ENCODE data around the gene PRR33. TPM values are rescaled to one million over a fixed set of nuclear protein-coding genes. Genes with fewer than 3 reads are reported as not detected.

Gene PRR33
- total and polyA plus RNA-seq, 9 donors: 0.90 to 7.0 (median 3.5) TPM

DNA sequence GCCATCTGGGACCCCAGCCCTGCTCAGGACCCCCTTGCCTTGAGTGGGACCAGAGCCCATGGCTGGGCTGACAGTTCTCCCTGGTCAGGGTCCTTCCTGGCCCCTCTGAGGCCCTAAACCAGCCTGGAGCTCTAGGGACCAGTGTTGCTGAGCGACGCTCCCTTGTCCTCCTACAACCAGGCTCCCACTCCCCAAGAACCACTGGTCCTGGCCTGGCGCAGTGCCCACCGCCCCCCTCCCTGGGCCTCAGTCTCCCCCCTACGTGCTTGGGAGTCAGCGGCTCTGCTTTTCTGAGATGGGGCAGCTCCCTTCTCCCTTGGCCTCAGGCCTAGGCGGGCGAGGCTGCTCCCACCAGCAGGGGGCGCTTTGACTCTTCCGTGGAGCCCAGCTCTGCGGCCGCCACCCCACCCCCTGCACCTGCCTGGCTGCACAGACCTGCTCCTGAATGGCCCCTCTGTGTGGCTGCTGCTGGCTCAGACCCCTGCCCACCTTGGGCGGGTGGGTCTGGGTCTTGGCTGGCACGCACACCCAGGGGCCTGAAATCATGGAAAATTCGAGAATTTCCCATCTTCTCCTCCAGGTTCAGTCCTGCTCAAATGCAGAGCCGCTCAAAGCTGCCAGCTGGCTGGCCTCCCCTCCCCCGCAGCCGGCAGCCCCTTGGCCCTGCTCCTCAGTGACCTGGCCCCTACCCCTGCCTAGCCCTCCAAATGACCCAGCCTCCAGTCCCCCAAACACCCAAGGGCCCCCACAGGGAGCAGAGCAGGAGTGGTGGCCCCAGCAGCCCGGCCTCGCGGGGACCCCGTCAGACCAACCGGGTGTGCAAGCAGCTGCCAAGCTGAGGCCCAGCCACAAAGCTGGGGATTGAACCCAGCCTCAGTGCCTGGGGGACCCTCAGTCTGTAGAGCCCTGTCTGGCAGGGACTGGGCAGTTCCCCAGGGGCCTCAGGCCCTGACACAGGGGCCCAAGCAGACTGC is 9.1 kb downstream of the PRR33 start:
- H3K4me3 ChIP-seq (ENCODE audit: low read length): no peak overlapping the region
- H3K27ac ChIP-seq (ENCODE audit: low read length): peak overlapping the region; percentile 98
- DNase-seq: peak; percentile 97
- no peaks in the 10 kb centered on the region for H3K27me3 ChIP-seq (ENCODE audit: control insufficient read depth, insufficient read depth, low read length)
- peaks cover 41% of the 10 kb centered on the region for H3K36me3 ChIP-seq (ENCODE audit: control insufficient read depth, insufficient read depth, low read length)
- H3K4me1 ChIP-seq (ENCODE audit: control insufficient read depth, insufficient read depth, low read length): peaks cover 57% of the 10 kb centered on the region
- H3K9me3 ChIP-seq (replicated peaks; ENCODE audit: control insufficient read depth, low read depth, low read length): no peaks in the 10 kb centered on the region
- WGBS (ENCODE audit: insufficient coverage): 15% methylated on average over 21 of the region's 23 CpGs

DNA sequence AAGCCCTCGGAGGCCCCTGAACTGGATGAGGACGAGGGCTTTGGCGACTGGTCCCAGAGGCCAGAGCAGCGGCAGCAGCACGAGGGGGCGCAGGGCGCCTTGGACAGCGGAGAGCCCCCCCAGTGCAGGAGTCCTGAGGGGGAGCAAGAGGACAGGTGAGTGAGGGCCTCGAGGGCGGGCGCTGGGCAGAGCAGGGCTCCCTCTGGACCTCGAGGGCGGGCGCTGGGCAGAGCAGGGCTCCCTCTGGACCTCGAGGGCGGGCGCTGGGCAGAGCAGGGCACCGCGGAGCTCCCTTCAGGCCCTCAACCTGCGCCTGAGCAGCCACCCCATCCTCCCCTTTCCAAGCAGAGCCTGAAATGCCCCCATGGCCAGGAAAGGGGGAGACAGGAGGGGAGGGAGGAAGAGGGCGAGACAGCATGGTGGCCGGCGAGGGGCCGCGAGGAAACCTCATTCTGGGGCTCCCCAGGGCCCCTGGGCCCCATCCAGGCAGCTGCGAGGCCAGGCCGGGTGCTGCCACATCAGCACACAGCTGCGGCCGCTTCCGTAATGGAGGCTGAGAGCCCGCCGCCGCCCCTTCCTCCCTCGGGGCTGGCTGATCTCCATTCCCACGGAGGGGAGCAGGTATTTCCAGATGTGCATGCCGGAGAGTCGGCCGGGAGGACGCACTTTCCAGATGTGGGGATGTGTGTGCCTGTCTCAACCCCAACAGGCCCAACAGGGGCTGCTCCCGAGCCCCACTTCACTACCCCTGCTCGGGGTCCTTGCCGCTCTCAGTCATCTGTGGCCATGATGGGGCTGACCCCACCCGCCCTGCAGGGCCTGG is 10.0 kb downstream of the PRR33 start:
- H3K4me1 ChIP-seq (ENCODE audit: control insufficient read depth, insufficient read depth, low read length): peaks cover 65% of the 10 kb centered on the region
- peaks cover 36% of the 10 kb centered on the region for H3K36me3 ChIP-seq (ENCODE audit: control insufficient read depth, insufficient read depth, low read length)
- H3K9me3 ChIP-seq (replicated peaks; ENCODE audit: control insufficient read depth, low read depth, low read length): no peaks in the 10 kb centered on the region
- no peak overlapping the region for H3K4me3 ChIP-seq (ENCODE audit: low read length)
- H3K27me3 ChIP-seq (ENCODE audit: control insufficient read depth, insufficient read depth, low read length): no peaks in the 10 kb centered on the region
- peak overlapping the region; percentile 98 for H3K27ac ChIP-seq (ENCODE audit: low read length)
- peak; percentile 97 for DNase-seq
- 30% methylated on average over 31 of the region's 43 CpGs for WGBS (ENCODE audit: insufficient coverage)

DNA sequence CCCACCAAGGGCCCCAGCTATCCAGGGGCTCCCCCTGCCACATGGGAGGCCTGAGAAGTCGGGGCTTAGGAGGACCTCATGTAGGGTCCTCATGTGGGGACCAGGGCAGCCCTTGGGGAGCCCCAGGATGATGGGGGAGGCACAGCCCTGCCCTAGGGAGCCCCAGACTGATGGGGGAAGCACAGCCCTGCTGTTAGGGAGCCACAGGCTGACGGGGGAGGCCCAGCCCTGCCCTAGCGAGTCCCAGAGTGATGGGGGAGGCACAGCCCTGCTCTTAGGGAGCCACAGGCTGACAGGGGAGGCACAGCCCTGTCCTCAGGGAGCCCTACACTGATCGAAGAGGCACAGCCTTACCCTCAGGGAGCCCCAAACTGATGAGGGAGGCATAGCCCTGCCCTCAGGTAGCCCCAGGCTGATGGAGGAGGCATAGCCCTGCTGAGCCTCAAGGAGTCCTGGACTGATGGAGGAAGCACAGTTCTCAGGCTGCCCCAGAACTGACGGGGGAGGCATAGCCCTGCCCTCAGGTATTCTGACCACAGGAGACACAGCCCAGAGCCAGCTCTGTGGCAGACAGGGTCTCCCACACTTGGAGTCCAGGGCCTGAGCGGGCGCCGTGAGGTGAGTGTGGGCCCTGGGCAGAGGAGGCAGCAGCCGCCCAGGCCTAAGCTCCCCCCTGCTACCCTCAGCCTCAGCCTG is 10.8 kb downstream of the PRR33 start:
- no peak for DNase-seq
- Histone ChIP-seq H3K36me3 (ENCODE audit: control insufficient read depth, insufficient read depth, low read length) (peaks cover 29% of the 10 kb centered on the region), H3K27ac (ENCODE audit: low read length) (peak overlapping the region; percentile 98), H3K9me3 (replicated peaks; ENCODE audit: control insufficient read depth, low read depth, low read length) (no peaks in the 10 kb centered on the region), H3K4me1 (ENCODE audit: control insufficient read depth, insufficient read depth, low read length) (peaks cover 72% of the 10 kb centered on the region), H3K4me3 (ENCODE audit: low read length) (no peak overlapping the region), H3K27me3 (ENCODE audit: control insufficient read depth, insufficient read depth, low read length) (no peaks in the 10 kb centered on the region)
- WGBS (ENCODE audit: insufficient coverage): 35% methylated on average over 4 of the region's 9 CpGs

DNA sequence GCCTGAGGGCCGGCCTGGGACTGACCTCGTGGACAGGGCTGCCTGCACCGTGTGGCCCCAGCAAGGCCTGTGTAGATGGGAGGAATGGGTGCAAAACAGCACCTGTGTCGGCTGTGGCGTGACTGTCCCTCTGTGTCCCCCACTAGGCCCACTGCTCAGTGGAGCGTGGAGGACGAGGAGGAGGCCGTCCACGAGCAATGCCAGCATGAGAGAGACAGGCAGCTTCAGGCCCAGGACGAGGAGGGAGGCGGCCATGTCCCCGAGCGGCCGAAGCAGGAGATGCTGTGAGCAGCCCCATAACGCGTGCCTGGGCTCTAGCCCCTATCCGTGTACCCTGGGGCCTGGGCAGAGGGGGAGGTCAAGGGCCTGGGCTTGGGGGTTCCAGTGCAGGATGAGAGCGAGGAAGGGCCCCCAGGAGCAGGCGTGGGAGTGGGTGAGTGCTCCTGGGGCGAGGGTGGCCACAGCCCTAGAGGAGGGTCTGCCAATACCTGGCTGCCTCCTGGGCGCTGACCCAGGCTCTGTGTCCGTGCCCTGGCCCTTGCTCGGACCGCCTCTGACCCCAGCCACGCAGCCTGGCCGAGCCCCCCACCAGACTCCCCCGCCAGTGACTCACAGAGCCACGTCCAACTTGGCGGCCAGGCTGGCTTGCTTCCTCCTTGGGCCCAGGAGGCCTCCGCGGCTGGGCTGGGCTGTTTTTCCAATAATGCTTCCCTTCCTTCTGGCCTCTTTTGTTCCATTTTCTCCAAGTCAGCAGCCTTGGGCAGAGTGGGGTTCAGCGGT is 11.6 kb downstream of the PRR33 start:
- Histone ChIP-seq H3K27ac (ENCODE audit: low read length) (peak overlapping the region; percentile 98), H3K36me3 (ENCODE audit: control insufficient read depth, insufficient read depth, low read length) (peaks cover 21% of the 10 kb centered on the region), H3K9me3 (replicated peaks; ENCODE audit: control insufficient read depth, low read depth, low read length) (no peaks in the 10 kb centered on the region), H3K27me3 (ENCODE audit: control insufficient read depth, insufficient read depth, low read length) (no peaks in the 10 kb centered on the region), H3K4me3 (ENCODE audit: low read length) (no peak overlapping the region), H3K4me1 (ENCODE audit: control insufficient read depth, insufficient read depth, low read length) (peaks cover 80% of the 10 kb centered on the region)
- peak; percentile 93 for DNase-seq
- 32% methylated on average over 31 of the region's 32 CpGs for WGBS (ENCODE audit: insufficient coverage)

DNA sequence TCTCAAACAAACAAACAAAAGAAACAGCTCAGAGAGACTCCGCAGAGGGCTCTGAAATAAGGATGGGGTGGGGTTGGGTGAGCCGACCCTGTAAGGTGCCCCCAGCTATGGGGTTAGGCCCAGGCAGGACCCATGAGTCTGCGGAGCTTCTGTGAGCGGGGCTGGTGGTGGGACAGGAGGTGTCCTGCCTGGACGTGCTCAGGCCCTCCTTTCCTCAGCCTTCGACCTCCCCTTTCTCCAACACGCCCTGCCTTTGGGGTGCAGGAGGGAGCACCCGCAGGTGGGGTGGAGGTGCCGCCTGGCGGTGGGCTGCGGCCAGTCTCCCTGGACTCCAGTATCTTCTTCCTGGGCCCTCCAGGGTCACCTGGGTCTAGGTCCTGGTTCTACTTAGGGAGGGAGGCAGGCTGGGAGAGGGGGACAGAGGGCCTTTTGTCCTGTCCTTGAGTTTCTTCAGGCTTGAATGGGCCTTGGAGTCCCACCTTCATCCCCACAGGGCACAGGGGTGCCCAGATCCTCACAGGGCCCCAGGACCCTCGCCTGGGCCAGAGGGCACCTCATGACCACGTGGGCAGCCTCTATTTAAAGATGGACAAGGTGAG is 12.3 kb downstream of the PRR33 start:
- Histone ChIP-seq H3K27ac (ENCODE audit: low read length) (peak overlapping the region; percentile 98), H3K4me1 (ENCODE audit: control insufficient read depth, insufficient read depth, low read length) (peaks cover 87% of the 10 kb centered on the region), H3K4me3 (ENCODE audit: low read length) (no peak overlapping the region), H3K36me3 (ENCODE audit: control insufficient read depth, insufficient read depth, low read length) (peaks cover 14% of the 10 kb centered on the region), H3K9me3 (replicated peaks; ENCODE audit: control insufficient read depth, low read depth, low read length) (no peaks in the 10 kb centered on the region), H3K27me3 (ENCODE audit: control insufficient read depth, insufficient read depth, low read length) (no peaks in the 10 kb centered on the region)
- no peak for DNase-seq
- 75% methylated on average over 4 of the region's 13 CpGs for WGBS (ENCODE audit: insufficient coverage)

DNA sequence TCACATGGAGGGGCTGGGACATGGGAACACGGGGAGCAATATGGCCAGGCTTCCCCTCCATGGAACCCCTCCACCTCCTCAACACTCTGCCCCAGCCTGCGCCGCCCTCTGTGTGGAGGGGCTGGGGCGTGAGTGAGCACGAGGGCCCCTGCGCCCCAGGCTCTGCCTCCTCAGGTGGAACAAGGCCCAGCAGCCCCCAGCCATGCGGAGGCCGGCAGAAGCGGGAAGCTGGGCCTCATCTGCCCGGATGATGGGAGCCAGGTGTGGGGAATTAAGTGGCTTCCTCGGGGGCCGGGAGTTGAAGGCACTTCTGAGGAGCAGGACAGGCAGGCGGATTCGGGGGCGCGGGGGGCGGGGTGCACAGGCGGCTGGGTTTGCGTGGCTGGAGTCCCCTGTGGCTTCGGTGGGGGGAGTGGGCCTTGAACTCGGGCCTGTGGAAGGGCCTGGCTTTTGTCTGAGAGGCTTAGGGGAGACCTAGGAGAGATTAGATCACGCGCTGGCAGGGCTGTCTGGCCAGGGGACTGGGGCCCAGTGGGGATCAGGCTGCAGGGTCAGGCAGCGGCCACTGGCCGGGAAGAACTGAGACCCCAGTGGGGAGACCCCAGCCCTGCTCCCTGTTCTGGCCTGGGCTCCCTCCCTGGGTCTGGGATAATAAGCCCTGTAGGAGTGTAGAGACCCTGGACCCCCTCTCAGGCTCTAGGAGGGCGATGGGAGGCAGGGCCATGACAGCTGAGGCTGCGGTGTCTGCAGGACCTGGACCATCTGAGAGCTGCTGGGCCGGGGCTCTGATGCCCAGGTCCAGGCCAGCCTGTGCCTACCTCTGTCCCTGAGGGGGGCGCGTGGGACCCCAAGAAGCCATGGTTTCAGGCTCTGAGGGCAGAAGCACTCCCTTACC is 13.3 kb downstream of the PRR33 start:
- peak; percentile 95 for DNase-seq
- WGBS (ENCODE audit: insufficient coverage): 38% methylated on average over 20 of the region's 30 CpGs
- peaks cover 4% of the 10 kb centered on the region for H3K36me3 ChIP-seq (ENCODE audit: control insufficient read depth, insufficient read depth, low read length)
- peaks cover 93% of the 10 kb centered on the region for H3K4me1 ChIP-seq (ENCODE audit: control insufficient read depth, insufficient read depth, low read length)
- H3K27me3 ChIP-seq (ENCODE audit: control insufficient read depth, insufficient read depth, low read length): no peaks in the 10 kb centered on the region
- no peaks in the 10 kb centered on the region for H3K9me3 ChIP-seq (replicated peaks; ENCODE audit: control insufficient read depth, low read depth, low read length)
- no peak overlapping the region for H3K4me3 ChIP-seq (ENCODE audit: low read length)
- H3K27ac ChIP-seq (ENCODE audit: low read length): peak overlapping the region; percentile 98

DNA sequence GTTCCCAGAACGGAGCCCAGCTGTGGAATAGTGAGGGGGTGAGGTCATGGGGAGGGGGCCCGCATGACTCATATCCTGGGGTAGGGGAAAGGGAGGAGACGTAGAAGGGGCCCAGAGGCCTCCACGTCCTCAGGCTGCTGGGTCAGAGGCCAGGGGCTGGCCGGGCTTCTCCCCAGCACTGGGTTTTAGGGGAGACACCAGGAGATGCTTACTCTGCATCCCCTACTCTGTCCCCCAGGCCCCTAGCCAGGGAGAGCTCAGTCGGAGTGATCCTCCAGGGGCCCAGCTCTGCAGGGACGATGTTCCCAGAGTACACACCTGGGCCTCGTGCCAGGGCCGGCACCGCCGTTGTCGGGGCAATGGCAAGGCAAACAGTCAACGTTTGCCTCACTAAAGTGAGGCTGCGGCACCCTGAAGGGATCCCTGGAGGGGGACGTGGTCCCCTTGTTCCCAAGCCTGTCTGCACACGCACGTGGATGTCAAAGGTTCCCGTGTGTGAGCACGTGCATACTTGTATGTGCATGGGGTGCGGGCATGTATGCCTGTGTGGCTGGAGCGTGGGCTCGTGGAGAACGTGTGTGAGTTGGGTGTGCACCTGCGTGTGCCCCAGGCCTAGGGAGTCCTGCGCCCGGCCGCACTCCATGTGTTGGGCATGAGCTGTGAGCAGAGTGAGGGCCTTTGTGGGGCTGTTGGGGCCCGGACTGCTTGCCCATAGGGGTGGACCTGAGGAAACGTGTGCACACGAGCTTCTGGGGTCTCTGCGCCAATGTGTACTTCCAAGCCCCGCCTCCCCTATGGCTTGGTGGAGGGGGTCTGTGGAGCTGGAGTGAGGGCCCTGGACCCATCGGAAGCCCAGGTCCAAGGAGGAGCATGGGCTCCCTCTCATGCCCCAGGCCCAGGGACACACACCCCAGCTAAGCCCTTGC is 14.2 kb downstream of the PRR33 start:
- no peaks in the 10 kb centered on the region for H3K27me3 ChIP-seq (ENCODE audit: control insufficient read depth, insufficient read depth, low read length)
- WGBS (ENCODE audit: insufficient coverage): 25% methylated on average over 21 of the region's 33 CpGs
- no peaks in the 10 kb centered on the region for H3K9me3 ChIP-seq (replicated peaks; ENCODE audit: control insufficient read depth, low read depth, low read length)
- H3K4me3 ChIP-seq (ENCODE audit: low read length): no peak overlapping the region
- DNase-seq: peak; percentile 92
- H3K4me1 ChIP-seq (ENCODE audit: control insufficient read depth, insufficient read depth, low read length): peaks cover 93% of the 10 kb centered on the region
- peak overlapping the region; percentile 98 for H3K27ac ChIP-seq (ENCODE audit: low read length)
- no peaks in the 10 kb centered on the region for H3K36me3 ChIP-seq (ENCODE audit: control insufficient read depth, insufficient read depth, low read length)
